GM21737 (cell line): ENCODE data around the gene CUL4B.
"Not testable (repeated sequence)": the region's sequence is repeated elsewhere in the genome, so short reads cannot be mapped to it uniquely, and the experiment has no call there.

Source experiments
- ATAC-seq: cut with Tn5 transposase; IDR thresholded peaks from one replicate; pipeline ENCODE4 v1.9.1; 2021; ENCODE audit warnings: mild to moderate bottlenecking, moderate library complexity; ENCODE audit not compliant: unreplicated experiment

Gene CUL4B

GRCh38 chrX:120560842-120561633 lies at the start of gene CUL4B:
Gene CUL4B, minus strand, starts transcription at chrX:120560962. Its CDS starts 324 bp downstream, at chrX:120560638.
- ATAC-seq: peak; percentile 79

GRCh38 chrX:120604361-120604782 lies 43.6 kb upstream of the CUL4B start:
- peak; percentile 48 for ATAC-seq

GRCh38 chrX:120603707-120604360 lies 43.1 kb upstream of the CUL4B start, which contains the start of gene MCTS1:
Gene MCTS1, plus strand, starts transcription at chrX:120604101. Its CDS starts 136 bp downstream, at chrX:120604237.
- peak; percentile 86 for ATAC-seq

- no peak for ATAC-seq
These were observed 24.9 kb upstream of the CUL4B start for GRCh38 chrX:120585702-120586101.

- ATAC-seq: no peak
These were observed 14.8 kb upstream of the CUL4B start for GRCh38 chrX:120575379-120576114.

- not testable (repeated sequence) for ATAC-seq
These were observed 13.0 kb upstream of the CUL4B start for GRCh38 chrX:120573806-120574205.

- no peak for ATAC-seq
These were observed 9.3 kb upstream of the CUL4B start for GRCh38 chrX:120570011-120570600.

- ATAC-seq: no peak
These were observed 7.8 kb upstream of the CUL4B start for GRCh38 chrX:120568609-120569008.

- ATAC-seq: no peak
These were observed 7.3 kb upstream of the CUL4B start for GRCh38 chrX:120568035-120568434.

GRCh38 chrX:120566817-120567216 lies 6.1 kb upstream of the CUL4B start:
- ATAC-seq: no peak

GRCh38 chrX:120564925-120565324 lies 4.2 kb upstream of the CUL4B start:
- no peak for ATAC-seq

- no peak for ATAC-seq
These were observed 1.8 kb upstream of the CUL4B start for GRCh38 chrX:120562569-120562926.

GRCh38 chrX:120561634-120562568 lies 1.1 kb upstream of the CUL4B start:
- no peak for ATAC-seq

- ATAC-seq: peak; percentile 36
These were observed 339 bp downstream of the CUL4B start for GRCh38 chrX:120560405-120560841.

GRCh38 chrX:120559804-120560203 lies 958 bp downstream of the CUL4B start:
- no peak for ATAC-seq

GRCh38 chrX:120556251-120556650 lies 4.5 kb downstream of the CUL4B start:
- no peak for ATAC-seq

- no peak for ATAC-seq
These were observed 11.0 kb downstream of the CUL4B start for GRCh38 chrX:120549483-120550452.

GRCh38 chrX:120536061-120536460 lies 24.7 kb downstream of the CUL4B start:
- ATAC-seq: no peak
